Stimulated activated CD4-positive, alpha-beta T cell treated with anti-CD3 and anti-CD28 coated beads, Interleukin-4, amount 100 ng/mL, for 4 hours (primary cell): ENCODE measurements around the gene ATP2B1.

Source experiments
- DNase-seq, 2 experiments: peaks; one replicate each; pipeline ENCODE4 v3.0.0-alpha.2; 2020

The ATP2B1 gene

DNA sequence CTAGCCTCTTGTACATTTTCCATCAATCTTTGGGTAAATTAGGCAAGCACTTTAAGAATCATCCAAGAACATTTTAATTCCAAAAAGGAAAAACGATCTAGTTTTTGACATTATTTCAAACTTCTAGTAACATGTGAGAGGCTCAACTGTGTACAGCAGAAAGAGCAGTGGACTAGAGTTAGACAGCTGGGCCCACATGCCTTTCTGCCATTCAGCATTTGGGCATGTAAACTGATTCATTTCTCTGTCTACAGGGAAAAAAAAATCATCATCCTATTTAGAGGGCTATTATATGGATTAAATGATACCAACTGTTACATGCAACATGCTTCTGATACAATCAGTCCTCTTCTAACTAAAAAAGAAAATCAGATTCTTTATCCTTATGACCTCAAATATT, 17.7 kb downstream of the ATP2B1 start:
- DNase-seq, result no peak

DNA sequence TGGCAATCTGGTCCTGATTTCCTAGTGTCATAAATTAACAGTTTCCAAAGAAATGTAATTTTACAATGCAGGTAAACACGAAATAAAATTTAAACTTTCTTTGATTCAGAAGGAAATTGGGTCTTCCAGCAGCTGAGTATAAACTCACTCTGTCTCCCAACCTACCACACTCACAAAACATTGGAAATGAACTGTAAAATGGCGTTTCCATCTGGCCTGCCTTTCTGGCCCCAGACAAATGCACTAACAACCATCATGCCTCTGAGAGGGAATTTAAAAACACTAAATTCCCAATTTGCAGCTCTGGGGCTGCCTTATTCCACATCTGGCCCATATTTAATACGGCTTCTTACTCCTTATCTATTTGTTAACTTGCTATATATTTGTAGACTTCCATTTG, 19.3 kb downstream of the ATP2B1 start:
- DNase-seq, result no peak

DNA sequence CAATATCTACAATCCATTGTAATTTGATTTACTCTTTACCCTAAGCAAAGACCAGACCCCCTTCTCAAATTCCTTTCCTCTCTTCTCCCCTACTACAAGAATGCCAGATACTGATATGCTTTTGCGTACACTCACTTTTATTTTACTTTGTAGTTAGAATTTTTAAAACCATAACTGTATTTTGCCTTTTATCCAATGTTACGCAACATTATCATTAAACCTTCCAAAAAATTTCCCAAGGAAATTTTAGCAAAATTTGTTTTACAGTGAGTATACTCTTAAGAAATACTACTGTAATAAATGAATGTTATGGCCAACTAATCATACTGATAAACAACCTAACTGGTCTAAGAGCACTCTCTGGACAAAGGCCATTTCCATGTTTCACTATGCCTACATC, 22.3 kb downstream of the ATP2B1 start:
- no peak for DNase-seq

DNA sequence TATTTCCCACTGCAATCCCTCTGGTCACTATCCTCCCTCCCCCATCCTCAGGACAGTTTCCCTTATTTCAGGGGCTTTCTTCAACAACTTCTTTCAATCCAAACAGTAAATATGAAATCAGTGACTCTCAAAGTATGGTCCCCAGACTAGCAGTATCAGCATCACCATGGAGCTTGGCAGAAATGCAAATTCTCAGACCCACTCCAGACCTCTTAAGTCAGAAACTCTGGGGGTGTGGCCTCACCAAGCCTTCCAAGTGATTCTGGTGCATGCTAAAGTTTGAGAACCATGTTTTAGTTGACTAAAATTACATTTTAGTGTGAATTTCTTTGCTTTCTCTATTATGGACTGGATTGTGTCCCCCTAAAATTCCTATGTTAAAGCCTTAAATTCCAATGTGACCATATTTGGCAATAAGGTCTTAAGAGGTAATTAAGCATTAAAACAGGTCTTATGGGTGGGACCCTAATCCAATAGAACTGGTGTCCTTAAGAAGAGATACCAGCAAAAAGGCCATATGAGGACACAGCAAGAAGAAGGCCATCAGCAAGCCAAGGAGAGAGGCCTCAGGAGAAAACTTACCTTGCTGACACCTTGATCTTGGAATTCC, 23.2 kb downstream of the ATP2B1 start:
- DNase-seq, result no peak

DNA sequence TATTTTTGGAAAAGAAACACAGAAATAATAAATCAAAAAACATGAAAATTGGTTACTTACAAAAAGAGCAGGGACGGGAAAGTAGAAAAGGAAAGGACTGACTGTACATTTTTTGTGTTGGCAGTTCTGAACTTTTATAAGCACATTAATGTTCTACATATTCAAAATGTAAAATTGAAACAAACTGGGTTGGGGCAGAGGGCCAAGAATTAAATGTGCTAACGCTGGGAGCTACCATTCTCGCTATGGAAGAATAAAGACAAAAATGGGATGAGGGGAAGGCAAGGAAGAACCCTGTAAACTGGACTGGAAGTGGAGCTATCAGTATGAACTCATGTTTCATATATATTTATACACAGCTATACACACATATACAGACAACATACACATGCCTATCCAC, 24.5 kb downstream of the ATP2B1 start:
- DNase-seq, result no peak

DNA sequence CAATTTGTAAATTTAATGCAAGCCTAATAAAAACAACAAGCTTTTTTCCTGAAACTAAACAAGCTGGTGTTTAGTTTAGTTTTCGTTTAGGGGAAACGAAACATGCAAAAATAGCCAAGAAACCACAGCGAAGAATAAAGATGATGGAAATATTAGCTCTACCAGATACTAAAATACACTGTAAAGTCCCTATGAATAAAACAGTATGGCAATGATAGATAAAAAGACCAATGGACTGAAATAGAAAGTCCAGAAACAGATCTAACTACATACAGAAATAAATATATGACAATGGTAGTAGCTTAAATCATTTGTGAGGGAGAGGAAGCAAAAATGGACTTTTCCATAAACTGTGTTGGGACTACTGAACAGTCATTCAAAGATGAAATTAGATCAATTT, 26.4 kb downstream of the ATP2B1 start:
- DNase-seq, result no peak

DNA sequence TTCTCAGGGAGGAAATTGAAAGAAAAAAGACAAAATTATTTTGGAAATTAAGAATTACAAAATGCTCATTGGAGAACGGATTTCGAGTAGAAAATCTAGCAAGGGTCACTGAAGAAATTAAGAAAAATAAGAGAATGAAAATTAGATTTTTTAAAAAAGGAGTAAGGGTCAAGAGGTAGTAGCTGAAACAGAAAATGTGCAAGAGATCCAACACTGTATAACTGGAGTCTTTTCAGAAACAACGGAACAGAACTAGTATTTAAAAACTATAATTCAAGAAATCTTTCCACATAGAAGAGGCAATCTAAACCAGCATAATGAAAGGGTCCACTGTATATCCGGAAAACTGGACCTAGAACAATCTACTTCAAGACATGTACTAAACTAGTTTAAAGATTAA, 28.2 kb downstream of the ATP2B1 start:
- DNase-seq, result no peak

DNA sequence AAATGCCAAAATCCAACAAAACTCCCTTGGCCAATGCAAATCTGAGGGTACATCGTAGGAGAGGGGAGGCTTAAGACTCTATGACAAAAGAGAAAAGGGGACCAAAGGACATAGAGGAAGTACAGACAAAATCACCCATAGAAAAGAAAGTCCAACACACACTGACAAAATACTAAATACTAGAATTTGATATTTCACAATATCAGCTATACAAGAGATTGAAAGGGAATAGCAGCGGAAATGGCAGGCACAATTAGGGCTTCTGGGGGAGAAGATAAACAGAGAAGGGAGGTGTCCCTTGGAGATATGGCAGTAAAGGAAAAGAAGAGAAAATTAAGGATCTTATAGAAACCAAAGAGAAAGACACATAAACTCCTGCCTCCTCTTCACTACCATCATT, 29.0 kb downstream of the ATP2B1 start:
- DNase-seq, result no peak

DNA sequence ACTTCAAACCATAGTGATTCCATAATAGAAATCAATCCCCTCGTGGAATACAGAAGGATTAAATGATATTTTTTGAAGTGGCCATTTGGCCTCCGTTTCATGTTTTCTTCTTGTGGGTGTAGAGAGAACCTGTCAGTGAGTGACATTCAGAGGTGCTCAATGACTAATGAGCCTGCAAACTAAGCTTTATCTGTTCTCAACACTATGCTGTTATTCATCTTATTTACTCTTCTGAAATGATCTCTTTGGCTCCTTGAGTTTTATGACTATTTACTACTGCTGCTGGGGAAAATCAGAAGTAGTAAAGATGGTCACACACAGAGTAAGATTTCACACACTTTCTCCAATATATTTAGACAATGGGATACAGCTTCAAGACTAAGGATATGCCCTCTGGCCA, 30.4 kb downstream of the ATP2B1 start:
- no peak for DNase-seq

DNA sequence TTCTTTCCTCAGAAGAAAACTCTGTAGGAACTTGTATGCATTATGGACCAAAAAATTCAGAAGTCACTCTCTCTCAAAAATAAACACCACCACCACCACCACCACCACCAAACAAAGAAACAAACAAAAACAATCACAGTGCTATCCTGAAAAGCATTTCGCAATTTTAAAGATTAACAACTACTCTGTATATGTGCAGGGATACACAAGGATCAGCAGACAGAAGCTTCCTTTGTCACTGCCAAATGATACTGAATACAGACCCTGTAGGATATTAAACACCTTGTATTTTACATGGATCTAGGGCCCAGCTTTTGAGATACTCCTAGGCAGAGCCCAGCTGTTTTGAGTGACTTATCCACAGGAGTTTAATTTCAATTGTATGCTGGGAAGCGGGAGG, 31.7 kb downstream of the ATP2B1 start:
- DNase-seq, result no peak

DNA sequence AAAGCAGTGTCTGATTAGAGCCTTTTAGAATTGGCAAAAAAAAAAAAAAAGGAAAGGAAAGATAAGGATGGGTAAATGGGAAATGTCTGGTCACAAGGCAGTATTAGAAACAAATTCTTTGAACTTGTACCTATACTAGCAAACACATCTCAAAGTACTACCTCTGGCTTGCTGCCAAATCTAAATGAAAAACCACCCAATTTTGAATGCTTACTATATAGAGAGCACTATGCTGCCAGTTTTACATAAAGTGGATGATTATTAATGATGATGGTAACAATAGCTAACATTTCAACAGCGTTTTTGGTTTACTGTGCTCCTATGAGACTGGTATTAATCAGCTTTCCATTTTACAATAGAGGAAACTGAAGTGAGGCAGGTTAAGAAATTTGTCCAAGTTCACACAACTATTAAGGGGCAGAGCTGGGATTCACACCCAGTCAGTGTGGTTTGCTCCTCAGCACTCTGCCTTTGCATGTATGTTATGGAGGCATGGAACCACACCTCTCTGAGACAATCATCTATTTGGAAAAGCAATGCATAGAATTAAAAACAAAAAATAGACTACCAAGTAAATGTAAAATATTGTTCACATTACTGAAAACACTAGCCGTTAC, 34.2 kb downstream of the ATP2B1 start:
- no peak for DNase-seq

DNA sequence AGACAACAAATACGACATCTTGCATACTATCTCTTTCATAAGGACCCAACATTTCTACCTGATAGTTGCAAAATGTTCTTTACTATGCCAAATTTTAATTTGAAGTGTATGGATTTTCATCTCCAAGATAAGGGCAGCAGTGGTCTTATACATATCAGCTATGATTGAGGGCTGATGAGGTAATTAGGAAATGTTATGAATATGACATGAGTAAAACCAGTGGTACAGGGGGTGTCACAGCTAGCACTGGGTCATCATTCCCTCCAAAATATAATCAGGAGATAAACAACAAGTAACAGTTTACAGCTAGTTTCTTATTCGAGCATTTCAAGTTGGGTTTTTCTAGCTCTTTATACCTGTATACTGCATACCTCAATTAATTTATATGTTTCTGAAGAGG, 35.0 kb downstream of the ATP2B1 start:
- DNase-seq, result no peak

DNA sequence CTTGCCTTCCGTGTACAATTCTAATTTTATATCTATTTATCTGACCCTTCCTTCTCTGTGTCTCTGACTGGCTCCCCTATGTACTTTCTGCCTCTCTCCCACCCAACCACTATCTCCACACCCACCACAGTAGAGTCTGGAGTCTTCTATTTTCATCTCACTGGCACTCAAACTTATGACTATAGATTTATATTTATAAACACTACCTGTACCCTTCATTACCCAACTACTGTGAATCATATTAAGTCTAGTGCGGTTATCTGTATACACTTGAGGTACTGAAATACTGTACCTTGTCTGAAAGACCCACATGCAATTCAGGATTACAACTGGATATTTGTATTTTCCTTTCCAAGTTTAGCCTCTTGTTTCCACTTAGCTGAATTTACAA, 36.1 kb downstream of the ATP2B1 start:
- no peak for DNase-seq

DNA sequence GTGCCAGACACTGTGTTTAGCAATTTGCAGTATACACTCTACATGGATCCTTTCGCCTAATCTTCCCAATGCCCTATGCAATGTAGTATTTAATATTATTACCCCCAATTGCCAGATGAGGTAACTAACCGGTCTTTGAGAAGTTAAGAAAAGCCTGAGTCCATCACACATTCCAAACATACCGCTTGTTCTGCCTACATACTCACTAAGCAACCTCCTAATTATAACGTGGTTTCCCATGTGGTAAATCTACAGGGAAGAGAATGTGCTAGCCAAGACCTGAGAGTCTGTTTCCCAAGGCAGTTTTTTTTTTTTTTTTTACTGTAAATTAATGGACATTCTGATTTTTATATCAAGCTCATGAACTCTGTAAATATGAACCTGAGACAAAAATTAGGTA, 37.2 kb downstream of the ATP2B1 start:
- no peak for DNase-seq

DNA sequence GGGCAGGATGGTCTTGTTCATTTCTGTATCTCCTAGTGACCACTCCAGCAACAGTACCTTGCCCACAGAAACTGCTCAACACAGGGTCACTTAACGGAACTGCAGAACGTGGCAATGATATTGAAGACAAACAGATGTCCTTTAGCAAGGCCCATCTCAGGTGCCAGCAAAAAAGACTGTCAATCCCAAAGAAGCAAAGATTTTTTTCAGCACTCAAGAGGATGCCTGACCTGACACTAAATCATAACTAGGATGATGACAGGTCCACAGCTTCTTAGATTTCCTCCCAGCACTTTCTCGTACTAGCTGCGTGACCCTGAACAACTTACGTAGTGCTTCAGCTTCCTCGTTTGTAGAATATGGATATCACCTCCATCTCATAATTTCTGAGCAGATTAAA, 39.4 kb downstream of the ATP2B1 start:
- no peak for DNase-seq

DNA sequence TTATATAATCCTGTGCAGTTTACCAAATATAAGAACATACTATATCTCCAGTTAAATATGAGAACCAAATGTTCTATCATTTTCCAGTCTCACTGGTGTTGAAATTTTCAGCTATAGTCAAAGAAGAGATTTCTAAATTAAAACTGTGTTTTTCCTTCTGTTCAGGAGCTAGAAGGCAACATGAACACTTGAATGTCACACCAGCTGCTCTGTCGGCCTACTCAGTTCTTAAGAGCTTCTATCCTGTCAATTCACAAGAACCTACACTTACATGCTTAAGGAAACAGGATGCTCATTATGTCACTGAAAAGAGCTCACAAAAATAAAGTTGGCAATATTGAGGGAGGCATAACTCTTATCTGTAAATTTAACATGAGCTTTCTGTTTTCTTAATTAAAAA, 43.1 kb downstream of the ATP2B1 start:
- DNase-seq, result no peak

DNA sequence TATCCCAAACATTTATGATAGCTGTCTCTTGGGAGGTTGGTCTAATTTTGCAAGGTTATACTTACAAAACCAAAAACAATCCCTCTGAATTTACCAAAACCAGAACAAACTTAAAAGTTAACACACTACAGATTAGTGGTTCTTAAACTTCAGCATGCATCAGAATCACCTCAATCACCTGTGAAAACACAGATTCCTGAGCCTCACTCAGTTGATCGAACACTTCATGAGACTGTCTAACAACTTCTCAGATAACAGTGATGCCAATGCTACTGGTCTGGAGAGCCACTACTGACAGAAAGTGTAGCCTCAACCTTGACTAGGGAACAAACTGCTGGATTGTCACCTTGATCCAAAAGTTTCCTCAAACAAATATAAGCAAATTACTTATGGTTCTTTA, 44.2 kb downstream of the ATP2B1 start:
- no peak for DNase-seq

DNA sequence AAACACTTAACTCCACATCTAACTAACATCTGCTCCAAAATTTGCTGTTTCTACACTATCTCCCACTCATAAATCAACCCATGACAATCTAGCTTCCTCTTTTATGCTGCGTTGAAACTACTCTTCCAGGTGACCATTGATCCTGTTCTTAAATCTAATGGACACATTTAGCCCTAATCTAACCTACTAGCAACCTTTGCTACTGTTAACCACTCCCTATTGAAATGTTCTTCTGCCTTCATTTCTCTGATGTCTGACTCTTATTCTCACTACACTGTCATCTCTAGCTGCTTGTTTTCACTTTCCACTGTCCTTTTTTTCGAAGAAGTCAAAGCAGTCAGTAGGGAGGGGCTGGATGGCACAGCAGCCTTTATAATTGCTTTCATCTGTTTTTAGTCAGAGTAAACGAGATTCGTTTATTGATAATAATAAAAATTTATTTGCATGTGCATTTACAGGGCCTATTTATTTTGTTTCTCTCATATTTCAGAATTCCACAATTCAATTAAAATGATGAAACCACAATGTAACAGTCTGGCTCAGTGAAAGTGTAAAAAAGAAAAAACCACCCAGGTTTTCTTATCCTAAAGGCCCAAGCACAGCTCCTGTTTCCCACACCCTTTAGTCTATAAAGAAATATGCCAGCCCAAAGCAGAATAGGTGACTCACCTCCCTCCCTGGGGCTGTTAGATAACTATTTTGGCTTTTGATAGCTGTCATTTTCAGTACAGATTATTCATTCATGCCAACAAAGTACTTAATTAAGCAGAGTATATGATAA, 44.9 kb downstream of the ATP2B1 start:
- DNase-seq, result peak in 1 of 2 experiments; percentile 12

DNA sequence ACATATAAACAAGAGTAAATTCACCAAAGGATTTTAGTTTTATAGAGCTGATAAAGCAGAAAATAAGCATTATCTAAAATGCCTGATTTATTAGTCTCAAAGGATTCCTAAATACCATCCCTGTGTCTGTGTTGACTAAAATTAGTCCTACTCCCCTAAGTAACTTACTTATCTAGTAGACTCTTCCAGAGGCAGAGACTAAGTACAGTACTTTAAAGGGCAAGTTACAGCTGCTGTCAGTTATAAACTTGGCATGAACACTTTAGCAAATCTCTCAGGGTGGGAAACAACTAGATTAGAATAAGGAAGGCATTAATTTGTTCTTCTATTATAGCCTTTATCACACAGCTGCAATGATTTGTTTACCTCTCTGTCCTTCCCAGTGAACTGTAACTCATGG, 46.0 kb downstream of the ATP2B1 start:
- DNase-seq, result no peak

DNA sequence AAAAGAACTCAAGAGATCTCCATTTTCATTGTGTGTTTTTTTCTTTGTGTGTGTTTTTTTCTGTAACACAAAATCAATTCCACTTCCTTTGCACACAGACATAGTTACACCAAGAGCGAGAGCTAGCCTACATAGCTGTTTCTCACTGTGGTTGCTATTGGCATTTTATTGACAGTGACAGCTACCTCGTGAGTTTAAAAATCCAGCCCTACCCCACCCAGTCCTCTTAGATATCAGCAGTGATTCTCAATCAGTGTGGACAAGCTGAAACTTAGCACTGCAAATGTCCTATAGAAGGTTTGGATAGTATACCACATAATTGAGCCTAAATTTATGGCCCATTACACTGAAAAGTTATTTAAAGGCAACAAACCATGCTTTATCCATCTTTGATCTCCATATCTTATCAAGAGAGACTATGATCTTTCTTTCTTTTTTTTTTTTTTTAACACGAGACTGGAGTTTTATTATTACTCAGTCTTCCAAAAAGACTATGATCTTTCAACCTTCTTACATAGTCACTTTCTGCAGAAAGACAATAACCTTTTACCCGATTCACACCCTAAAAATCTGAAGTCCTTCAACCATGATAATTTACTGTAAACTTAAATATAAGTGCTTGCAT, 46.8 kb downstream of the ATP2B1 start:
- no peak for DNase-seq

DNA sequence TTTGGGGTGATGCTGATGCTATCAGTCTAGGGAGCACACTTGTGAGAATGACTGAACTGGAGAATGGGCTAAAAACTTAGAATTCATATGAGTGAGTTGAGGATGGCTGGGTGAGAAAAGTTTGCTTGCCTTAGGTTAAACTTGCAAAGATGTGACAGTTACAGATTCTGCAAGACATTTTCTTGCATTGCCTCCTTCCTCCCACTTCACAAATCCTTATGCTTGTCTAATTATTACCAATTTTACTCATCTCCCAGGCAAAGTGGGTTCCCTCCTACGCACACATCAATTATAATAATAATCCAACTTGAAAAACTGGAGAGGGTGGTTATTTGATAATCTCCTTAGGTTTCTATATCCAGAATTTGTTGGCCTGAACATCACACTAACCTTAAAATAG, 50.9 kb downstream of the ATP2B1 start:
- DNase-seq, result no peak

DNA sequence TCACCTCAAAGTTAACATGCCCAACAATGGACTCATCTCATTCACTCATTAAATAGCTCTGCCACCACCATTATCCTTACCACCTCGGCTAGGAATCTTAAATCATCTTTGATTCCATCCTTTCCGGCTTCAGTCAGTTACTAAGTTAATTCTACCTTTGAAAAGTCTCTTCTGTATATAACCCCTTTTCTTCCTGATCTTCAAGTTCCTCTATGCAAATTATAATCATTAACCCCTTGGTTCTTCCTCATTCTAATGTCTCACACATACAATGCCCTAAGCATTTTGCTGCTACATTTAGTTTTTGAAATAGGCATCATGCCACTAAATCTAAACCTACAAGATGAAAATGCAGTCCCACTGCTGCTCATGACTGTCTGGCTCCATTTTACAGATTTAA, 51.6 kb downstream of the ATP2B1 start:
- DNase-seq, result no peak

DNA sequence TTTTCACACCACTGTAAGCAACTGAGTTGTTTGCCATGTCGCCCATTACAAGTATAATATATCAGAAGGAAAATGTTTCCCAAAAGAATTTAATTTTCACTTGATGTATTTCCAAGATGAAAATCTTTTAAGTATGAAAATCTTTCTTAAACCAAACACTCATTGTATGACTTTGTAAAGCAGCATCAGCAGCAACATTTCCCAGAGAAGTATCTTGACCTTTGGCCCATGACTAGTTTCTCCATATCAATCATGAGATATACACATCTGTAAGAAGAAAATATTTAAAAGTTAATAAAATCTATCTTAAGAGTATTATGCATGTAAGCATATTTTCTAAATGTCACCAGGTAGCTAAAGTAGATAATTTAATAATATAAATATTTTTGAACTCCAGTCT, 52.8 kb downstream of the ATP2B1 start:
- DNase-seq, result no peak

DNA sequence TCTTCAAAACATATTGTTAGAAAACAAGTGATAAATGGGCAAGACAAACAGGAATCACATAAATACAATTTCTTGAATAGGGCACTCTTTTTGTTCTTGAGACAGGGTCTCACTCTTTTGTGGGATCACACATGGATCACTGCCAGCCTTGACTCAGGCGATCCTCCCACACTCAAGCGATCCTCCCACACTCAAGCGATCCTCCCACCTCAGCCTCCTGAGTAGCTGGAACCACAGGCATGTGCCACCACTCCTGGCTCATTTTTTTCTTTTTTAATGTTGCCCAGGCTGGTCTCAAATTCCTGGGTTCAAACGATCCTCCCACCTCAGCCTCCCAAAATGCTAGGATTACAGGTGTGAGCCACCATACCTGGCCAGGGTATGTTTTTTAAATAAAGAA, 57.4 kb downstream of the ATP2B1 start:
- DNase-seq, result no peak
